Measurements from ENCODE around the gene RAB40B.

DNA sequence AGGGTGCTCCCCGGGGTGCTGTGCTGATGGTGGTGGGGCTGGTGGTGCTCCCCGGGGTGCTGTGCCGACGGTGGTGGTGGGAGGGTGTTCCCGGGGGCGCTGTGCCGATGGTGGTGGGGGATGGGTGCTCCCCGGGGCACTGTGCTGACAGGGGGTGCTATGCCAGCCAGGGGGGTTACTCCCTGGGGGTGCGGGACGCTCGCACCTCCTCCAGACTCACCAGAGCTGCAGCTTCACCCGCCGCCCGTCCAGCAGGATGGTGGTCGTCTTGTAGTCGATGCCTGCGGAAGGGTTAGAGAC lies 34.3 kb downstream of the RAB40B start:
- TF ChIP-seq, protein P1, sequence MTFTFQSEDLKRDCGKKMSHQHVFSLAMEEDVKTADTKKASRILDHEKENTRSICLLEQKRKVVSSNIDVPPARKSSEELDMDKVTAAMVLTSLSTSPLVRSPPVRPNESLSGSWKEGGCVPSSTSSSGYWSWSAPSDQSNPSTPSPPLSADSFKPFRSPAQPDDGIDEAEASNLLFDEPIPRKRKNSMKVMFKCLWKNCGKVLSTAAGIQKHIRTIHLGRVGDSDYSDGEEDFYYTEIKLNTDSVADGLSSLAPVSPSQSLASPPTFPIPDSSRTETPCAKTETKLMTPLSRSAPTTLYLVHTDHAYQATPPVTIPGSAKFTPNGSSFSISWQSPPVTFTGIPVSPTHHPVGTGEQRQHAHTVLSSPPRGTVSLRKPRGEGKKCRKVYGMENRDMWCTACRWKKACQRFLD (tag by site-specific recombination; IDR thresholded peaks at IDR 0.05): no peak
- TF ChIP-seq, protein P2, sequence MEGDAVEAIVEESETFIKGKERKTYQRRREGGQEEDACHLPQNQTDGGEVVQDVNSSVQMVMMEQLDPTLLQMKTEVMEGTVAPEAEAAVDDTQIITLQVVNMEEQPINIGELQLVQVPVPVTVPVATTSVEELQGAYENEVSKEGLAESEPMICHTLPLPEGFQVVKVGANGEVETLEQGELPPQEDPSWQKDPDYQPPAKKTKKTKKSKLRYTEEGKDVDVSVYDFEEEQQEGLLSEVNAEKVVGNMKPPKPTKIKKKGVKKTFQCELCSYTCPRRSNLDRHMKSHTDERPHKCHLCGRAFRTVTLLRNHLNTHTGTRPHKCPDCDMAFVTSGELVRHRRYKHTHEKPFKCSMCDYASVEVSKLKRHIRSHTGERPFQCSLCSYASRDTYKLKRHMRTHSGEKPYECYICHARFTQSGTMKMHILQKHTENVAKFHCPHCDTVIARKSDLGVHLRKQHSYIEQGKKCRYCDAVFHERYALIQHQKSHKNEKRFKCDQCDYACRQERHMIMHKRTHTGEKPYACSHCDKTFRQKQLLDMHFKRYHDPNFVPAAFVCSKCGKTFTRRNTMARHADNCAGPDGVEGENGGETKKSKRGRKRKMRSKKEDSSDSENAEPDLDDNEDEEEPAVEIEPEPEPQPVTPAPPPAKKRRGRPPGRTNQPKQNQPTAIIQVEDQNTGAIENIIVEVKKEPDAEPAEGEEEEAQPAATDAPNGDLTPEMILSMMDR (tag by site-specific recombination; IDR thresholded peaks at IDR 0.05): no peak
- TF ChIP-seq, protein P3, sequence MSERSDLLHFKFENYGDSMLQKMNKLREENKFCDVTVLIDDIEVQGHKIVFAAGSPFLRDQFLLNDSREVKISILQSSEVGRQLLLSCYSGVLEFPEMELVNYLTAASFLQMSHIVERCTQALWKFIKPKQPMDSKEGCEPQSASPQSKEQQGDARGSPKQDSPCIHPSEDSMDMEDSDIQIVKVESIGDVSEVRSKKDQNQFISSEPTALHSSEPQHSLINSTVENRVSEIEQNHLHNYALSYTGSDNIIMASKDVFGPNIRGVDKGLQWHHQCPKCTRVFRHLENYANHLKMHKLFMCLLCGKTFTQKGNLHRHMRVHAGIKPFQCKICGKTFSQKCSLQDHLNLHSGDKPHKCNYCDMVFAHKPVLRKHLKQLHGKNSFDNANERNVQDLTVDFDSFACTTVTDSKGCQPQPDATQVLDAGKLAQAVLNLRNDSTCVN (tag by site-specific recombination; optimal IDR thresholded peaks at IDR 0.05): no peak
- no peak for TF ChIP-seq ZNF274 (IDR thresholded peaks at IDR 0.05; ENCODE audit: low read length)
- TF ChIP-seq ZNF274 (tag by site-specific recombination; IDR thresholded peaks at IDR 0.05; ENCODE audit: borderline replicate concordance): no peak
- TF ChIP-seq, protein P4, sequence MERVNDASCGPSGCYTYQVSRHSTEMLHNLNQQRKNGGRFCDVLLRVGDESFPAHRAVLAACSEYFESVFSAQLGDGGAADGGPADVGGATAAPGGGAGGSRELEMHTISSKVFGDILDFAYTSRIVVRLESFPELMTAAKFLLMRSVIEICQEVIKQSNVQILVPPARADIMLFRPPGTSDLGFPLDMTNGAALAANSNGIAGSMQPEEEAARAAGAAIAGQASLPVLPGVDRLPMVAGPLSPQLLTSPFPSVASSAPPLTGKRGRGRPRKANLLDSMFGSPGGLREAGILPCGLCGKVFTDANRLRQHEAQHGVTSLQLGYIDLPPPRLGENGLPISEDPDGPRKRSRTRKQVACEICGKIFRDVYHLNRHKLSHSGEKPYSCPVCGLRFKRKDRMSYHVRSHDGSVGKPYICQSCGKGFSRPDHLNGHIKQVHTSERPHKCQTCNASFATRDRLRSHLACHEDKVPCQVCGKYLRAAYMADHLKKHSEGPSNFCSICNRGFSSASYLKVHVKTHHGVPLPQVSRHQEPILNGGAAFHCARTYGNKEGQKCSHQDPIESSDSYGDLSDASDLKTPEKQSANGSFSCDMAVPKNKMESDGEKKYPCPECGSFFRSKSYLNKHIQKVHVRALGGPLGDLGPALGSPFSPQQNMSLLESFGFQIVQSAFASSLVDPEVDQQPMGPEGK (tag by site-specific recombination; IDR thresholded peaks at IDR 0.05): no peak
- TF ChIP-seq REPIN1 (tag by site-specific recombination; IDR thresholded peaks at IDR 0.05; ENCODE audit: low read depth): no peak
- no peak for TF ChIP-seq YY1 (tag by site-specific recombination; IDR thresholded peaks at IDR 0.05)
- TF ChIP-seq, protein P5, sequence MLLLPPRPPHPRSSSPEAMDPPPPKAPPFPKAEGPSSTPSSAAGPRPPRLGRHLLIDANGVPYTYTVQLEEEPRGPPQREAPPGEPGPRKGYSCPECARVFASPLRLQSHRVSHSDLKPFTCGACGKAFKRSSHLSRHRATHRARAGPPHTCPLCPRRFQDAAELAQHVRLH (tag by site-specific recombination; IDR thresholded peaks at IDR 0.05): no peak
- TF ChIP-seq ZNF785 (tag by site-specific recombination; IDR thresholded peaks at IDR 0.05): no peak
